AG04450 (cell line): ENCODE data around the gene UBR2. TPM values are rescaled to one million over a fixed set of nuclear protein-coding genes. Genes with fewer than 3 reads are reported as not detected.

Experiments used
- CTCF ChIA-PET: fragments of 300-600, 350-600 bp; formaldehyde crosslinking; extraction: SDS; loops from one replicate; lab custom pipeline; 2022; ENCODE audit warnings: antibody characterized with exemption, inconsistent platforms; lab: Charles Lee
- POLR2A ChIA-PET: fragments of 350-600 bp; formaldehyde crosslinking; extraction: SDS; loops from one replicate; lab custom pipeline; 2021; ENCODE audit warnings: antibody characterized with exemption, inconsistent platforms; lab: Yijun Ruan, JAX
- DNase-seq: peaks from one replicate; pipeline ENCODE4 v3.0.0-alpha.2; 2011; ENCODE audit warnings: low read depth, low spot score
- H3K27ac ChIP-seq: one replicate; pipeline ENCODE4 v1.5.1; 2012; ENCODE audit warnings: low read depth, low read length, control low read depth
- H3K27me3 ChIP-seq: one replicate; pipeline ENCODE4 v1.6.0; 2012; ENCODE audit warnings: low read length; ENCODE audit not compliant: control insufficient read depth, insufficient read depth
- H3K4me3 ChIP-seq: 2 replicates; pipeline ENCODE4 v1.5.1; 2011; ENCODE audit warnings: mild to moderate bottlenecking, low read depth, low read length, control low read depth
- H3K9me3 ChIP-seq: 2 replicates; pipeline ENCODE4 v1.5.1; 2012; ENCODE audit warnings: low read length; ENCODE audit not compliant: control insufficient read depth, insufficient read depth
- CTCF ChIP-seq: IDR thresholded peaks from 2 replicates; pipeline ENCODE4 v1.5.1; 2011; ENCODE audit warnings: low read depth, low read length, control low read depth, inconsistent platforms
- polyA plus RNA-seq: library from polyadenylated mRNA; depleted of rRNA; stranded (reverse); fragments of >200 nt; gene quantifications from 2 replicates; pipeline ENCODE4 v1.2.3, GENCODE V29; 2011

Gene UBR2
- polyA plus RNA-seq, 1 experiment = 25.3 TPM

GRCh38 chr6:42704937-42705374 lies 141.1 kb downstream of the UBR2 start:
- no peak overlapping the region for H3K27ac ChIP-seq
- ChIA-PET POLR2A (no interaction called here), CTCF (no interaction called here)
- H3K4me3 ChIP-seq = no peak overlapping the region
- DNase-seq = no peak
- no peaks in the 10 kb centered on the region for H3K9me3 ChIP-seq
- no peaks in the 10 kb centered on the region for H3K27me3 ChIP-seq
- no peak for TF ChIP-seq CTCF

- ChIA-PET POLR2A (interaction anchor here (0.9 kb wide), 1 partner anchor 75 kb away, joined by 7 read pairs; the partner anchor contains the start of gene BICRAL), CTCF (no interaction called here)
- no peak overlapping the region for H3K4me3 ChIP-seq
- no peak for TF ChIP-seq CTCF
- peaks cover 11% of the 10 kb centered on the region for H3K9me3 ChIP-seq
- no peak for DNase-seq
- H3K27ac ChIP-seq = no peak overlapping the region
- no peaks in the 10 kb centered on the region for H3K27me3 ChIP-seq
Observed at GRCh38 chr6:42707595-42707994, 143.8 kb downstream of the UBR2 start.

- TF ChIP-seq CTCF = no peak
- Histone ChIP-seq H3K27me3 (no peaks in the 10 kb centered on the region), H3K27ac (no peak overlapping the region), H3K4me3 (no peak overlapping the region), H3K9me3 (peaks cover 12% of the 10 kb centered on the region)
- no peak for DNase-seq
- ChIA-PET CTCF (no interaction called here), POLR2A (interaction anchor here (0.9 kb wide), 1 partner anchor 74 kb away, joined by 7 read pairs; the partner anchor contains the start of gene BICRAL)
Observed at GRCh38 chr6:42708096-42708495, 144.3 kb downstream of the UBR2 start.

- DNase-seq = no peak
- H3K27ac ChIP-seq = no peak overlapping the region
- no peak for TF ChIP-seq CTCF
- no peak overlapping the region for H3K4me3 ChIP-seq
- H3K27me3 ChIP-seq = no peaks in the 10 kb centered on the region
- POLR2A ChIA-PET = no interaction called here
- peaks cover 20% of the 10 kb centered on the region for H3K9me3 ChIP-seq
- CTCF ChIA-PET = no interaction called here
Observed at GRCh38 chr6:42709871-42710270, 146.0 kb downstream of the UBR2 start.

GRCh38 chr6:42710316-42710715 lies 146.5 kb downstream of the UBR2 start:
- DNase-seq = no peak
- ChIA-PET POLR2A (no interaction called here), CTCF (no interaction called here)
- no peak for TF ChIP-seq CTCF
- Histone ChIP-seq H3K9me3 (peaks cover 20% of the 10 kb centered on the region), H3K27me3 (no peaks in the 10 kb centered on the region), H3K4me3 (no peak overlapping the region), H3K27ac (no peak overlapping the region)
